Epithelial cell of esophagus (primary cell): ENCODE measurements around the gene PTPRN2.
"Not testable (repeated sequence)": the region's sequence is repeated elsewhere in the genome, so short reads cannot be mapped to it uniquely, and the experiment has no call there.

Experiments
- DNase-seq: peaks from one replicate; pipeline ENCODE4 v3.0.0; 2010; ENCODE audit warnings: low read depth
- H3K4me3 ChIP-seq: 2 replicates; pipeline ENCODE4 v1.5.1; 2011; ENCODE audit warnings: mild to moderate bottlenecking, low read length, control low read depth
- CTCF ChIP-seq: IDR thresholded peaks from 2 replicates; pipeline ENCODE4 v1.5.1; 2011; ENCODE audit warnings: low read depth, mild to moderate bottlenecking, low read length, control low read depth, inconsistent platforms; ENCODE audit not compliant: insufficient read depth; ENCODE audit errors: missing control alignments

PTPRN2 gene

DNA sequence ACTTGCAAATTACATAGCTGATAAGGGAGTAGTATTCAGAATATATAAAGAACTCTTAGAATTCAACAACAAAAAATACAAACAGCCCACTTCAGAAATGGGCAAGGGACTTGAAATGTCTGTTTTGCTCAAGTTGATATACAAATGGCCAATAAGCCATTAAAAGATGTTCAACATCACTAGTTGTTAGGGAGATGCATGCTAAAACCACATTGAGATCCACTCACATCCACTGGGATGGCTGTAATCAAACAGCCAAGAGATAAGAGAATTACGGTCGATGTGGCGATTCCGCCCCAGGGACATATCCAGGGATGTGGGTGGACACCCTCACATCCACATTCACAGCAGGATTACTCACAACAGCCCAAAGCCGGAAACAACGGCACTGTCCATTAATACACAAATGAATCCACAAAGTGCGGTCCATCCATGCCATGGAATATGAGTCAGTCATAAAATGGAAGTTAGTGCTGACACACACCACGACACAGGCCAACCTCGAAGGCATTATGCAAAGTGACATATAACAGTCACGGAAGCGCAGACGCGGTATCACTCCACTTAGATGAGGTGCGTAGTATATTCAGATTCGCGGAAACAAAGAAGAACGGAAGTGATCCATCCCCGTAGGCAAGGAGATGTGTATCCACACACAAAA, 1023.0 kb downstream of the PTPRN2 start:
- TF ChIP-seq CTCF, result no peak
- no peak overlapping the region for H3K4me3 ChIP-seq
- DNase-seq, result no peak

GRCh38 chr7:157563467-157564135, 1024.0 kb downstream of the PTPRN2 start:
- DNase-seq, H3K4me3 ChIP-seq: not testable (repeated sequence)

- H3K4me3 ChIP-seq, DNase-seq: not testable (repeated sequence)
Observed at GRCh38 chr7:157562522-157563398, 1024.9 kb downstream of the PTPRN2 start.

GRCh38 chr7:157561816-157562410, 1025.7 kb downstream of the PTPRN2 start:
- DNase-seq, result no peak
- TF ChIP-seq CTCF, result no peak
- no peak overlapping the region for H3K4me3 ChIP-seq

GRCh38 chr7:157561523-157561785, 1026.2 kb downstream of the PTPRN2 start:
- TF ChIP-seq CTCF, result no peak
- DNase-seq, result no peak
- no peak overlapping the region for H3K4me3 ChIP-seq

GRCh38 chr7:157560710-157561522, 1026.7 kb downstream of the PTPRN2 start:
- no peak for DNase-seq
- no peak overlapping the region for H3K4me3 ChIP-seq
- no peak for TF ChIP-seq CTCF

DNA sequence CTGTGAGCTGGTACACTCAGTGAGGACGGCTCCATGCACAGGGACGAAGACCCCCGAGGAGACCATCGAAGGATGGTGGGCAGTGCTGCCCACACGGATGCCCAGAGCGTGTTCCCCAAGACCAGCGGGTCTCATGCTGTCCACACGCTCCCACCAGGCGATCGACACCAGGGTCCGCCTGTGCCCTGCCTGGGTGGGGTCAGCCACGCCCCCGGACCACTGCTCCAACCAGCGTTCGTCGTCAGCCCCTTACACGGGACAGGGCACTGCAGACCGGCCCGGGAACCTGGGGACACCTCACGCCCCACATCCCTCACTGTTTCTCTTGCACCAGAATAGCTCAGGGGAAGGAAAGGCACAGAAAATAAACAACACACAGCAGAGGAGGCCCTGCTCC, 1027.4 kb downstream of the PTPRN2 start:
- no peak overlapping the region for H3K4me3 ChIP-seq
- no peak for DNase-seq
- TF ChIP-seq CTCF, result no peak
